C4-2B (cell line): ENCODE data around the gene DIP2B.
"Not testable (repeated sequence)": the region's sequence is repeated elsewhere in the genome, so short reads cannot be mapped to it uniquely, and the experiment has no call there.

Experiments
- H3K27ac ChIP-seq: fragments of 450-650 bp; 2 replicates; pipeline ENCODE4 v1.5.1; 2017
- CTCF ChIP-seq: fragments of 450-650 bp; conservative IDR thresholded peaks from 2 replicates; pipeline ENCODE4 v1.5.1; 2017; ENCODE audit warnings: mild to moderate bottlenecking
- ZFX ChIP-seq: fragments of 450-650 bp; IDR thresholded peaks from 2 replicates; pipeline ENCODE4 v1.6.1; 2017

Gene DIP2B

DNA sequence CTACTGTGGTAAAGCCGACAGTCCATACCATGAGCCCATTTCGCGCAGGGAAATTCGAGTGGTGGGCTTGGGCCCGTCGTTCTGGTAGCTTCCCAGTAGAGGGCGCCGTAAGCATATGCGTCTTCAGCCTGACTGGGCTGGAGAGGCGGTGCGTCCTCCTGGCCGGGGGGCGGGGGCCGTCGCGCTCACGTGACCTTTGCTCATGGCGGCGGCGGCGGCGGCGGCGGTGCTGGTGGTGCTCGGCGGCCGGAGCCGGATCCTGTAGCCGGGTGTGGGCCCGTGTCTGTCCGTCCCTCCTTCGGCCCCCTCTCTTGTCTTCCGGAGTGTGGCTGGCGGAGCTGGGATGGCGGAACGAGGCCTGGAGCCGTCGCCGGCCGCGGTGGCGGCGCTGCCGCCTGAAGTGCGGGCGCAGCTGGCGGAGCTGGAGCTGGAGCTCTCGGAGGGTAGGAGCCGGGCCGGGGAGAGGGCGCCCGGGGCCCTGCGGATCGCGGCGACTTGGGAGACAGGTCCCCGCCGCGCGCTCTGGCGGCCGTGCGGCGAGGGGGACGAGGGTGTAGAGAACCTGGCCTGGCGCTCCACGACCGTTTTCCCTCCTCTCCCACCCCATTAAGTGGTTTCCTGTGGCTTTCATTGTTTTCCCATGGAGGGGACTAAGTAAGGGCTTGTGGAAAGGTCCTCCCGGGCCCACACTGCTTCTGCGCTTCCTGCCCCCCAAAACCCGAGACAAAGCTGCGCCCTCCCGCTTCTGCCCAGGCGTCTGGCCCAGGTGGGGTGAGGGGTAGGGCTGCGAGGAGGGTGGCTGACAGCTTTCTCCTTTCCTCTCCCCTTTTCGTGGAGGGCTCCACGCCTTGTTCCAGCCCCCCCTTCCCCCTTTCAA lies at the start of gene DIP2B:
TSS of gene DIP2B (plus strand) at position 188 of the 877 bp plus-strand sequence. CDS start at position 344, 156 bp downstream.
- peak within 1 kb of the TSS; percentile 86 for H3K27ac ChIP-seq
- TF ChIP-seq ZFX (peak; percentile 68), CTCF (peak; percentile 96)

DNA sequence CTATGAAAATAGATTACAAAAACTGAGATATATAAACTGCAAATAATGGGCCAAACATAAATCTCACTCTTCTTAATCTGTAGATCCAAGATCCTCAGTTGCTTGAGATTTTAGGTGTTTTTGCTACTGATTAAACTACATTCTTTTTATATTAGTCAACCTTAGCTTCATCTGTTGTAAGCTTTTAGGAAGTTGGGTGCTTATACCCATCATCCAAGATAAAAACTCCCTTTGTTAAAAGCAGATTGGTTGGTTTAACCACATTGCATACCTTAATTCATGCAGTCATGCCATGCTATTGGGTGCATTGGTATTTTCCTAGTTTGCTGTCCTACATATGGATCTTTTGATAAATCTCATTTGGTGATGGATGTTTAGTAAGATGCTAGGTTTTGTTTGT lies 46.2 kb upstream of the DIP2B start:
- TF ChIP-seq CTCF = no peak
- no peak for TF ChIP-seq ZFX
- no peak overlapping the region for H3K27ac ChIP-seq

DNA sequence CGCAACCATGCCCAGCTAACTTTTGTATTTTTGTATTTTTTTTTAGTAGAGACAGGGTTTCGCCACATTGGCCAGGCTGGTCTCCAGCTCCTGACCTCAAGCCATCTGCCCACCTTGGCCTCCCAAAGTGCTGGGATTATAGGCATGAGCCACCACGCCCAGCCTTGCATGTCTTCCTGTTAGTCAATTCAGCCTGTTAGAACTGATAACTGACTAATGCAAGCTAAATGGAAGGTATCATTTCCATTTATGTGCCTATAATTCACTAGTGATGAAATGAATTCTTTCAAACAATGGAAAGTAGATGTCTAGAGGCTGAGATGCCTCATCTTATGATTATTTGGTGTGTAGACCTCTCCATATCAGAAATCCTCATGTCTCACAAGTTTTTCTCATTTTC lies 37.3 kb upstream of the DIP2B start:
- TF ChIP-seq CTCF (no peak), ZFX (no peak)
- H3K27ac ChIP-seq = no peak overlapping the region

- no peak for TF ChIP-seq ZFX
- no peak for TF ChIP-seq CTCF
- H3K27ac ChIP-seq = no peak overlapping the region
These were observed 27.4 kb upstream of the DIP2B start for GRCh38 chr12:50477241-50477832.

DNA sequence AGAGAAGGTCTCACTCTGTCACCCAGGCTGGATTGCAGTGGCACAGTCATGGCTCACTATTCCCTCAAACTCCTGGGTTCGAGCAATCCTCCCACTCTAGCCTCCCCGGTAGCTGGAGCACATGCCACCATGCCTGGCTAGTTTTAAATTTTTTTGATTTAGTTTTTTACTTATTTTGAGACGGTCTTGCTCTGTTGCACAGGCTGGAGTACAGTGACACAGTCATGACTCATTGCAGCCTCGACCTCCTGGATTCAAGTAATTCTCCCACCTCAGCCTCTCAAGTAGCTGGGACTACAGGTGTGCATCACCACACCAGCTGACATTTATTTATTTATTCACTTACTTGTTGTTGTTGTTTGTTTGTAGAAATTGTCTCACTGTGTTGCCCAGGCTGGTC lies 22.2 kb upstream of the DIP2B start:
- TF ChIP-seq CTCF (no peak), ZFX (no peak)
- no peak overlapping the region for H3K27ac ChIP-seq

DNA sequence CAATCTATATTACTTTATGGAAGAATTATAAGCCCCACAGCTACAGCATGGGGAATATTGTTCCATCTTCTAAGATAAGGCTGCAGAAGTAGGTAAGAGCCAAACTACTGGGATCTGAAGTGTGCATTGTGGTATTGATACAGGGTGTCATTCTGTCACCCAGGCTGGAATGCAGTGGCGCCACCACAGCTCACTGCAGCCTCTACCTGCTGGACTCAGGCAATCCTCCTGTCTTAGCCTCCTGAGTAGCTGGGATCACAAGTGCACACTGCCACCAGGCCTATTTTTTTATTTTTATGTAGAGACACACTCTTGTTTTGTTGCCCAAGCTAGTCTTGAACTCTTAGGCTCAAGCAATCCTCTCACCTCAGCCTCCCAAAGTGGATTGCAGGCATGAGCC lies 21.3 kb upstream of the DIP2B start:
- H3K27ac ChIP-seq = no peak overlapping the region
- no peak for TF ChIP-seq CTCF
- no peak for TF ChIP-seq ZFX

DNA sequence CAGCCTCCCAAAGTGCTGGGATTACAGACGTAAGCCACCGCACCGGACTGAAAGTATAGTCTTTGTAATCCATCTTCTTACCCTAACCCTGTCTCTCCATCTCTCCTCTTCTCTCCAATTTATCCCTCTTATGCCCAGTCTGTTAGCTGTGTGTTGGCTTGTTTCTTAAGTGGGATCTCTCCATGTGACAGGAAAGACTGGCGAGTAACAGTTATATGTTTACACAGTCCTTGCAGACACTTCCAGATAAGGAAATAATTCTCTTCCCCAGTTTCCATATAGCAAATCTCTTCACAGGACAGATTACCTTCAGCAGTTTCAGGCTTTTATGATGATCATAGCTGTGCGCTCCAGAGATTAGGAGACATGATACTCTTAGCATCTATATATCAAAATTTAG lies 16.0 kb upstream of the DIP2B start:
- TF ChIP-seq CTCF (no peak), ZFX (no peak)
- no peak overlapping the region for H3K27ac ChIP-seq

DNA sequence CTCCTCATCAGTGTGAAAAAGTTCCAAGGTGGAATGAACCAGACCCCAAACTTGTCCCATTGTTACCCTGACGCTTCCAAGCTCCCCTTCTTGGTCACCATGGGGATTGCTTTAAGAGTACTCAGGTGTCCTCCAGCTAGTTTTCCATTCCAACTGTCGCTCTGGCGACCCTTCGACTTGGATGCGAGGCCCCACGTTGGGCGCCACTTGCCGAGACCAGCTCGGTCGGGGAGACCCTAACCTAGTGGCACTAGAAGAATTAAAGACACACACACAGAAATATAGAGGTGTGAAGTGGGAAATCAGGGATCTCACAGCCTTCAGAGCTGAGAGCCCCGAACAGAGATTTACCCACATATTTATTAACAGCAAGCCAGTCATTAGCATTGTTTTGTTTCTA lies 6.7 kb upstream of the DIP2B start:
- H3K27ac ChIP-seq = not testable (repeated sequence)
